GM12878 (cell line): ENCODE data around the gene ZNF566. TPM values are rescaled to one million over a fixed set of nuclear protein-coding genes. Genes with fewer than 3 reads are reported as not detected.

Source experiments
- ATAC-seq: fragments of 200-7000 bp; cut with Tn5 transposase; 3 replicates; pipeline ENCODE4 v1.9.1; 2020; ENCODE audit warnings: mild to moderate bottlenecking, moderate library complexity
- BruUV-seq: library from RNA; stranded (reverse); fragments of 400-500 nt; replicated peaks from 2 replicates; lab custom pipeline; 2021; lab: Mats Ljungman, UMichigan
- CTCF ChIA-PET: fragments of 300-600 bp; sonication (Branson Sonifier 250); formaldehyde crosslinking; extraction: SDS; loops from one replicate; lab custom pipeline; 2021; ENCODE audit warnings: inconsistent platforms; lab: Yijun Ruan, JAX
- POLR2A ChIA-PET: fragments of 350-600 bp; formaldehyde crosslinking; extraction: SDS; loops from one replicate; lab custom pipeline; 2021; ENCODE audit warnings: inconsistent platforms; lab: Charles Lee
- RAD21 ChIA-PET: fragments of 300-600 bp; sonication (Branson Sonifier 250); formaldehyde crosslinking; loops from one replicate; lab custom pipeline; 2023; ENCODE audit warnings: antibody characterized with exemption; ENCODE audit not compliant: unreplicated experiment; lab: Charles Lee
- SMC1A ChIA-PET: fragments of 300-600 bp; sonication (Branson Sonifier 250); formaldehyde crosslinking; loops from one replicate; lab custom pipeline; 2023; ENCODE audit not compliant: unreplicated experiment, uncharacterized antibody; lab: Charles Lee
- DNase-seq: peaks from one replicate; pipeline ENCODE4 v3.0.0-alpha.2; 2011; ENCODE audit warnings: low read depth, low spot score
- FAIRE-seq: peaks from 3 replicates; lab custom pipeline; 2011; peaks lifted over from hg19 to GRCh38; lab: Jason Lieb, UNC
- H2AFZ ChIP-seq: 2 replicates; pipeline ENCODE4 v1.6.0; 2011; ENCODE audit warnings: low read depth, low read length, control low read depth; ENCODE audit not compliant: control insufficient read depth
- H3K27ac ChIP-seq: 2 replicates; pipeline ENCODE4 v1.5.1; 2011; ENCODE audit warnings: control low read depth; ENCODE audit not compliant: control insufficient read depth, insufficient read depth
- H3K27me3 ChIP-seq, 2 experiments: replicated peaks in 1 of 2; 2 replicates each; pipeline versions ENCODE4 v1.6.0 to v1.6.1; 2011; ENCODE audit warnings: low read length in 1 of 2; ENCODE audit not compliant: control insufficient read depth in 2 of 2, insufficient read depth in 2 of 2
- H3K36me3 ChIP-seq, 2 experiments: 2 replicates each; pipeline ENCODE4 v1.5.1; 2011; ENCODE audit warnings: low read length in 1 of 2; ENCODE audit not compliant: control insufficient read depth in 2 of 2, insufficient read depth in 2 of 2
- H3K4me1 ChIP-seq: 2 replicates; pipeline ENCODE4 v1.6.1; 2011; ENCODE audit warnings: mild to moderate bottlenecking, low read length, moderate library complexity, mixed read lengths; ENCODE audit not compliant: control insufficient read depth, insufficient read depth
- H3K4me2 ChIP-seq: 2 replicates; pipeline ENCODE4 v1.6.0; 2011; ENCODE audit warnings: control low read depth; ENCODE audit not compliant: control insufficient read depth, insufficient read depth
- H3K4me3 ChIP-seq: fragments of 200-600 bp; sonication (generic); 2 replicates; pipeline ENCODE4 v1.5.1; 2016
- H3K79me2 ChIP-seq: 2 replicates; pipeline ENCODE4 v1.6.0; 2011; ENCODE audit warnings: low read length; ENCODE audit not compliant: control insufficient read depth, insufficient read depth
- H3K9ac ChIP-seq: 2 replicates; pipeline ENCODE4 v1.8.0; 2011; ENCODE audit warnings: low read length, control low read depth, mixed read lengths; ENCODE audit not compliant: control insufficient read depth, insufficient read depth
- H3K9me3 ChIP-seq: replicated peaks from 3 replicates; pipeline ENCODE4 v1.5.1; 2011; ENCODE audit warnings: mild to moderate bottlenecking, low read length; ENCODE audit not compliant: control insufficient read depth, insufficient read depth
- H4K20me1 ChIP-seq: 2 replicates; pipeline ENCODE4 v1.6.0; 2011; ENCODE audit not compliant: control insufficient read depth, insufficient read depth
- CTCF ChIP-seq, 3 experiments: IDR thresholded peaks in 2 of 3; conservative IDR thresholded peaks in 1 of 3; 2 replicates each; pipeline ENCODE4 v1.5.1; 2011; ENCODE audit warnings: low read depth in 3 of 3, low read length in 3 of 3, mild to moderate bottlenecking in 3 of 3, control low read depth in 2 of 3, moderate library complexity in 2 of 3, inconsistent platforms in 1 of 3, mixed read lengths in 1 of 3; ENCODE audit not compliant: control insufficient read depth in 2 of 3, insufficient read depth in 1 of 3; ENCODE audit errors: extremely low read depth in 1 of 3
- IRF4 ChIP-seq: IDR thresholded peaks from 2 replicates; pipeline ENCODE4 v1.6.1; 2011; ENCODE audit warnings: low read depth, low read length
- KLF5 ChIP-seq: fragments of 450-650 bp; IDR thresholded peaks from 2 replicates; pipeline ENCODE4 v1.6.1; 2014; ENCODE audit warnings: mild to moderate bottlenecking; ENCODE audit not compliant: partially characterized antibody
- NFXL1 ChIP-seq: fragments of 450-650 bp; IDR thresholded peaks from 2 replicates; pipeline ENCODE4 v1.6.1; 2017; ENCODE audit warnings: antibody characterized with exemption, mild to moderate bottlenecking, borderline replicate concordance
- NR2F1 ChIP-seq: fragments of 450-650 bp; conservative IDR thresholded peaks from 2 replicates; pipeline ENCODE4 v1.6.1; 2017; ENCODE audit warnings: mild to moderate bottlenecking
- POU2F2 ChIP-seq: IDR thresholded peaks from 3 replicates; pipeline ENCODE4 v1.6.1; 2011; ENCODE audit warnings: low read depth, mild to moderate bottlenecking, low read length, borderline replicate concordance
- RUNX3 ChIP-seq: IDR thresholded peaks from 2 replicates; pipeline ENCODE4 v1.6.1; 2012; ENCODE audit warnings: low read length, inconsistent platforms
- SMARCA5 ChIP-seq: fragments of 450-650 bp; IDR thresholded peaks from 2 replicates; pipeline ENCODE4 v1.6.1; 2017; ENCODE audit warnings: mild to moderate bottlenecking
- WGBS: methylation state at CpG from one replicate; pipeline ENCODE4 v1.1.6; 2016; ENCODE audit warnings: low lambda C conversion rate; ENCODE audit not compliant: insufficient replicate concordance, insufficient coverage; ENCODE audit errors: missing lambda C conversion rate; 5-methylcytosine and 5-hydroxymethylcytosine counted together
- in situ Hi-C: fragments of 300-500 bp; cut with MboI; formaldehyde crosslinking; loops from 9 replicates; pipeline ENCODE4 v1.14.3; 2018; ENCODE audit warnings: mixed read lengths
- intact Hi-C: fragments of 100-400 bp; cut with micrococcal nuclease; formaldehyde crosslinking; loops from one replicate; pipeline ENCODE4 v1.14.2; 2022; ENCODE audit not compliant: unreplicated experiment
- polyA plus RNA-seq, 11 experiments: library from polyadenylated mRNA; depleted of rRNA in 4 of 11; unstranded in 6 of 11; stranded (reverse) in 5 of 11; fragments of >200 nt; fragmentation: Nextera tagmentation in 4 of 11; fragmentation: Illumina TruSeq in 1 of 11; extraction: Ambion mirVana in 4 of 11; extraction: Trizol in 1 of 11; gene quantifications; 1 replicate in 1 of 11; 2 replicates in 10 of 11; pipeline versions ENCODE4 v1.2.1 to v1.2.3, GENCODE V29; 2011 to 2016; ENCODE audit warnings: inconsistent platforms in 2 of 11, missing spikeins in 2 of 11, low read depth in 1 of 11
- total RNA-seq, 4 experiments: library from RNA; depleted of rRNA in 3 of 4; stranded (reverse); fragments of >200 nt in 3 of 4; fragmentation: Illumina TruSeq in 1 of 4; extraction: Trizol in 1 of 4; gene quantifications; 2 replicates each; pipeline versions ENCODE4 v1.2.1 to v1.2.3, GENCODE V29; 2013 to 2021
- TF ChIP-seq, protein P1 (sequence below): IDR thresholded peaks from 2 replicates; pipeline ENCODE4 v1.6.1; 2012; ENCODE audit warnings: low read depth, low read length, improper control_type of control experiment

The ZNF566 gene
- total and polyA plus RNA-seq, 10 of the 15 experiments (the other 5 are each of a cell fraction or from before 2014, with no cell fraction given): 2.5 to 5.8 (median 3.9) TPM

GRCh38 chr19:36488846-36489117, 579 bp downstream of the ZNF566 start:
- WGBS: under 1% methylated on average over 11 of the region's 11 CpGs
- DNase-seq (no peak), FAIRE-seq (no peak), ATAC-seq (peak; percentile 23)
- Histone ChIP-seq H2AFZ (peak overlapping the region; percentile 81), H3K79me2 (peaks cover 2% of the 10 kb centered on the region; the same call in 1 of the 2 replicates), H3K4me3 (peak overlapping the region; percentile 79), H3K4me2 (peak overlapping the region; percentile 82), H3K36me3 (no peaks in the 10 kb centered on the region), H4K20me1 (no peaks in the 10 kb centered on the region), H3K4me1 (no peaks in the 10 kb centered on the region; the same call in 1 of the 2 replicates), H3K9ac (peak overlapping the region; percentile 85), H3K27me3 (no peaks in the 10 kb centered on the region), H3K9me3 (peaks cover 7% of the 10 kb centered on the region; the same call in 2 of the 3 replicates), H3K27ac (peak overlapping the region; percentile 93)
- in situ Hi-C loops: loop anchor here (10.0 kb wide), 1 partner anchor 374 kb away; the partner anchor contains the start of genes OVOL3, POLR2I and TBCB
- no TSS peak for BruUV-seq
- POLR2A ChIA-PET: interaction anchor here (0.6 to 1.8 kb wide), 4 partner anchors 32 to 274 kb away, joined by 4 to 8 read pairs (median 6); partner anchors contain the start of genes ZFP82, ZNF146, ZNF260 and ZNF565
- RAD21 ChIA-PET: interaction anchor here (1.4 kb wide), 2 partner anchors 280 to 362 kb away, joined by 3 read pairs; partner anchors contain the start of gene ZNF345
- SMC1A ChIA-PET: interaction anchor here (0.6 to 1.7 kb wide), 4 partner anchors 41 to 274 kb away, joined by 3 to 5 read pairs (median 3); partner anchors contain the start of genes ZNF146 and ZNF565
- no peak for TF ChIP-seq NFXL1
- TF ChIP-seq NR2F1: 0 out of 2 replicates have a peak, but pooled peaks have one; percentile 4
- TF ChIP-seq RUNX3: peak; percentile 69; the same call in 1 of the 2 replicates
- TF ChIP-seq POU2F2: no peak
- no peak for TF ChIP-seq IRF4
- TF ChIP-seq, protein P1, sequence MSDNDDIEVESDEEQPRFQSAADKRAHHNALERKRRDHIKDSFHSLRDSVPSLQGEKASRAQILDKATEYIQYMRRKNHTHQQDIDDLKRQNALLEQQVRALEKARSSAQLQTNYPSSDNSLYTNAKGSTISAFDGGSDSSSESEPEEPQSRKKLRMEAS: no peak
- peak in 1 of 3 experiments; percentile 14; a peak in 1 of 6 replicates for TF ChIP-seq CTCF (IDR thresholded peaks at IDR 0.05 in 2 of 3, conservative IDR thresholded peaks at IDR 0.05 in 1 of 3; ENCODE audit: control insufficient read depth in 2 of 3, extremely low read depth in 1 of 3, insufficient read depth in 1 of 3, low read depth in 3 of 3, low read length in 3 of 3)
- peak; percentile 63; the same call in 1 of the 2 replicates for TF ChIP-seq SMARCA5
- TF ChIP-seq KLF5: no peak
- CTCF ChIA-PET: interaction anchor here (0.8 to 1.7 kb wide), 2 partner anchors 40 to 361 kb away, joined by 3 to 6 read pairs; partner anchors contain the start of gene ZNF260
- intact Hi-C loops: no loop called here
